B cell (primary cell): ENCODE data around the gene TRIM46.

Experiments used
- CTCF ChIP-seq: fragments of 200-600 bp; IDR thresholded peaks from one replicate; pipeline ENCODE4 v1.8.0; 2022; ENCODE audit warnings: antibody characterized with exemption, mild to moderate bottlenecking
- EZH2 ChIP-seq: IDR thresholded peaks from 2 replicates; pipeline ENCODE4 v1.6.1; 2012; ENCODE audit warnings: borderline replicate concordance, low read depth, mild to moderate bottlenecking, moderate library complexity, low read length; ENCODE audit not compliant: insufficient read depth, poor library complexity, severe bottlenecking

- TF ChIP-seq CTCF, result no peak
- TF ChIP-seq EZH2, result no peak
These were observed 35.7 kb downstream of the TRIM46 start for GRCh38 chr1:155209312-155209721.
